ENCODE measurements around the gene TACO1. TPM values are rescaled to one million over a fixed set of nuclear protein-coding genes. Genes with fewer than 3 reads are reported as not detected.

TACO1 gene
- 10 to 100 TPM; 28.2 to 30.4 TPM for total RNA-seq

DNA sequence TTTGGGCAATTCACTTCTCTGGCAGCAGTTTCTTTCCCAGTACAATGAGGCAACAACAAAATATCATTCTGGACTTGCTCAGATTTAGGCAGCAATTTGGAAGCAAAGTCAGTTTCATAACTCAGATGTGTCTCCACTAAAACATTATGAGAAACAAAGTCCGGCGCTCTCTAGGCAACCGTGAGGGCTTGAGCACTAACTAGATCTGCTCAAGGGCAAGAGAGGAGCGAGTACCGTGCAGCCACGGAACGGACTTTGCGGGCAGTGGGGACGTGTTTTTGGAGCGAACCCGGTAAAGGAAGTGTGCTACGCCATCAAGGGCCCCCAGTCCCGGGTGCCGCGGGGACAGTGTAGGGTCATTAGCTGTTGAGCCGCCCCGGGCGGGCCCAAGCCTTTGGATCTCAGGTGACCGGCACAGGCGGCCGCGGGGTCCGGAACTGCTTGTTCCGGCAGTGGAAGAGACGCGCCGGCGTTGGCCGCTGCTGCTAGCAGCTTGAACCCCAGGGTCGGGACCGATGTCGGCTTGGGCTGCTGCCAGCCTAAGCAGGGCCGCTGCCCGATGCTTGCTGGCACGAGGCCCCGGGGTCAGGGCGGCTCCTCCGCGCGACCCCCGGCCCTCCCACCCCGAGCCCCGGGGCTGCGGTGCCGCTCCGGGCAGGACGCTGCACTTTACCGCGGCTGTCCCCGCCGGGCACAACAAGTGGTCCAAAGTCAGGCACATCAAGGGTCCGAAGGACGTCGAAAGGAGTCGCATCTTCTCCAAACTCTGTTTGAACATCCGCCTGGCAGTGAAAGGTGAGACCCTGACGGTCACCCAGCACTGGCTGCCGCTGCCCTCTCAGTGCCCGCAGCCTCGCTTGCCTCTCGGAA is at the start of gene TACO1:
TSS of gene TACO1 (plus strand) at position 327 of the 870 bp plus-strand sequence. CDS start at position 516, 189 bp downstream.
- Mint-ChIP-seq H3K27me3 (no peaks in the 10 kb centered on the region), H3K4me3 (peak within 1 kb of the TSS; percentile 86), H3K27ac (peak within 1 kb of the TSS; percentile 86), H3K9me3 (no peaks in the 10 kb centered on the region), H3K4me1 (ENCODE audit: low read depth) (peaks cover 39% of the 10 kb centered on the region), H3K36me3 (peaks cover 7% of the 10 kb centered on the region)
- DNase-seq = peak; percentile 88
- ChIA-PET POLR2A (interaction anchor here (0.7 to 1.7 kb wide), 7 partner anchors 10 to 123 kb away, joined by 3 to 6 read pairs (median 4); partner anchors contain the start of genes DCAF7 and MAP3K3), CTCF (interaction anchor here (1.2 to 2.9 kb wide), 5 partner anchors 11 to 194 kb away, joined by 3 to 22 read pairs (median 4); partner anchors contain the start of gene MAP3K3)
- intact Hi-C loops (cut with micrococcal nuclease) = loop anchor here (1.0 kb wide), 1 partner anchor 51 kb away; the partner anchor contains the start of gene DCAF7

DNA sequence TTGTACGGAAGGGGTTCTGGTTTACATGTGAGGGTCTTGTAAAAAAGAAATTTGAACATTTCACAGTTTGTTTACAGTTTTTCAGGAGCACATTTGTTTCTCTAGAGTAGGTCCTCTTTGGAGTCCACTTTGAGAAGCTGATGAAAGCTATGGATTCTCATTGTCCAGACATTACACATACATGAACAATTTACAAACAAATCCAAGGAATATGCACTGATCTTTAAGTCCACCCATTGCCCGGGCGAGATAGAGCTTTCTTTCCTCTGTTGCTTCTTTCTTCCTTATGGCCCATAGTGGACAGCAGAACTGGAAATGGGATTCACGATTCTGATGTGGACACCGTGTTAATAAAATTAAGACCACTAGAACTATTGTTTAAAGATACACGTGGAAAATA is 48.5 kb upstream of the TACO1 start:
- ChIA-PET CTCF (interaction anchor here (0.6 to 5.2 kb wide), 8 partner anchors 49 to 225 kb away, joined by 3 to 33 read pairs (median 4); partner anchors contain the start of gene TACO1), POLR2A (interaction anchor here (0.7 to 2.9 kb wide), 4 partner anchors 30 to 148 kb away, joined by 3 to 14 read pairs (median 7); partner anchors contain the start of genes KCNH6 and LIMD2)
- H3K36me3 Mint-ChIP-seq = peaks cover 22% of the 10 kb centered on the region
- peaks cover 48% of the 10 kb centered on the region for H3K4me1 Mint-ChIP-seq (ENCODE audit: low read depth)
- no peaks in the 10 kb centered on the region for H3K27me3 Mint-ChIP-seq
- no peaks in the 10 kb centered on the region for H3K9me3 Mint-ChIP-seq
- intact Hi-C loops (cut with micrococcal nuclease) = loop anchor here (5.0 kb wide), 1 partner anchor 35 kb away; no protein-coding TSS in a partner anchor
- no peak for DNase-seq
- peak overlapping the region; percentile 85 for H3K4me3 Mint-ChIP-seq
- H3K27ac Mint-ChIP-seq = peak overlapping the region; percentile 26

DNA sequence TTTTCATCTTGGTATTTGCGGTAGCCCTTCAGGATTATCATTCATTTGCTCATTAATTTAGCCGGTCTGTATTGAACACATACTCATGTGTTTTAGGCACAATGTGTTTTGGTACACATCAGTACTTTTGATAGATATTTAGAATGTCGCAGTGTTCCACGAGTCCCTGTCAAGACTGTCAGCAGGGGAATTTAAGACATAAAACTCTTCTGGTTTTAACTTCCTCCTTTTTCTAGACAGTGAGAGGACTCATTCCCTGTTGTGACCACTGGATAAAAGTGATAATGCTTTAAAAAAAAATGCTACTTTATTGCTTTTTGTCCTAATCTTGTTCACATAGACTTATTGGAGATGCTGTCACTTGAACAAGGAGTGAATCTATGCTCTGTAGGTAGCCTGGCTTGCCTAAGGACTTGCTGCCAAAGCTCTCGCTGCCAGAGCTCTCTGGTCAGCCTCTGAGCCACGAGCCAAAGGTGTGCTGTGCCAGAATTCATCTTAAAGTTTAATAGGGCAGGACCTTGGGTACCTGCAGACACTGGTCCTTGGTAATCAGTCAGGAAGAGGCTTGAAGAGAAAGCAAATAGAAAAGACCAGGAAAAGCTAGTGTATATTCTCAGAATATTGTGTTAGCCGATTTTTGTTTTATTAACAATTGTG is 45.1 kb upstream of the TACO1 start:
- H3K36me3 Mint-ChIP-seq = peaks cover 19% of the 10 kb centered on the region
- no peaks in the 10 kb centered on the region for H3K9me3 Mint-ChIP-seq
- peaks cover 61% of the 10 kb centered on the region for H3K4me1 Mint-ChIP-seq (ENCODE audit: low read depth)
- no peaks in the 10 kb centered on the region for H3K27me3 Mint-ChIP-seq
- DNase-seq = no peak
- CTCF ChIA-PET = no interaction called here
- H3K4me3 Mint-ChIP-seq = no peak overlapping the region
- no peak overlapping the region for H3K27ac Mint-ChIP-seq
- POLR2A ChIA-PET = no interaction called here
- intact Hi-C loops (cut with micrococcal nuclease) = no loop called here

DNA sequence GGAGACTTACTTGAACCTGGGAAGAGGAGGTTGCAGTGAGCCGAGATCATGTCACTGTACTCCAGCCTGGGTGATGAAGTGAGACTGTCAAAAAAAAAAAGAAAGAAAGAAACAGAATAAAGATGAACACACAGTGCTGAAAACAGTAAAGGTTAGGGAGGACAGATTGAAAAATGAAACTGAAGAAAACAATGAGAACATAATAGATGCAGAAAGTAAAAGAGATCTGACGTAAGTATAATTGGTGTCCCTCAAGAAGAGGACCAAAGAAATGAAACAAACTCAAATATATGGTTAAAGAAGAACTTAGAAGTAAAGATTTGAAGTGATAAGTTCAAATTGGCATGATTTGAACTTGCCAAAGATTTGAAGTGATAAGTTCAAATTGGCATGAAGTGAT is 43.3 kb upstream of the TACO1 start:
- Mint-ChIP-seq H3K4me1 (ENCODE audit: low read depth) (peaks cover 67% of the 10 kb centered on the region), H3K4me3 (no peak overlapping the region), H3K27ac (no peak overlapping the region), H3K9me3 (no peaks in the 10 kb centered on the region), H3K36me3 (peaks cover 15% of the 10 kb centered on the region), H3K27me3 (no peaks in the 10 kb centered on the region)
- ChIA-PET POLR2A (no interaction called here), CTCF (no interaction called here)
- intact Hi-C loops (cut with micrococcal nuclease) = no loop called here
- no peak for DNase-seq

DNA sequence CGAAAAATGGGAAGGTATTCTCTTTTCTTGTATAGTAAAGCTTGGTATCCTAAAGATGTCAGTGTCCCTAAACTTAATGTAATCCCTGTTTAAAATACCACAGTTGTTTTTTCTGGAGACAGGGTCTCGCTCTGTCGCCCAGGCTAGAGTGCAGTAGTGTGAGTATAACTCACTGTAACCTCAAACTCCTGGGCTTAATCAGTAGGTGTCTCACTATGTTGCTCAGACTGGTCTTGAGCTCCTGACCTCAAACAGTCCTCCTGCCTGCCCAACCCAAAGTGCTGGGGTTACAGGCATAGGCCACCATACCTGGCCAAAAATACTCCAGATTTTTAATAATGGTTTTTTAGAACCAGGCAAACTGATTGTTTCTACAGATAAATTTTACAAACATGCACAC is 42.3 kb upstream of the TACO1 start:
- Mint-ChIP-seq H3K27ac (peak overlapping the region; percentile 45), H3K4me3 (no peak overlapping the region), H3K4me1 (ENCODE audit: low read depth) (peaks cover 63% of the 10 kb centered on the region), H3K27me3 (no peaks in the 10 kb centered on the region), H3K9me3 (no peaks in the 10 kb centered on the region), H3K36me3 (peaks cover 12% of the 10 kb centered on the region)
- ChIA-PET CTCF (interaction anchor here (0.8 kb wide), 1 partner anchor 152 kb away, joined by 3 read pairs; no protein-coding TSS in a partner anchor), POLR2A (no interaction called here)
- no peak for DNase-seq
- intact Hi-C loops (cut with micrococcal nuclease) = no loop called here

DNA sequence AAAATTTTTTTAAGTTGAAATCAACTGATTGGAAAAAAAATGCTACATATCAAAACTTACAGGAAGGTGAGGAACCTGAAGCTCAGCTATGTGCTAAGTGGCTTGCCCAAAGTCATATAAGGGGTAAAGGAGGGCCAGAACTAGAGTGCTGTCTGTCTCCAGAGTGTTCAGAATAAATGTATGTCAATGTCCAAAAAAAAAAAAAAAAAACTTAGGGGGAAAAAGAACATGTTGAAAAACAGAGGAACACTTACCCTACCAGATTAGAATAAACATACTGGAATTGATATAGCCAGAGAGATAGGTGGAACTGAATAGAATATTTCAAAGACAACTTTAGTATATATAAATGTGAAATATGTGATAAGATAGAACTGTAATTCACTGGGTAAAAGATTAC is 38.9 kb upstream of the TACO1 start:
- intact Hi-C loops (cut with micrococcal nuclease) = no loop called here
- ChIA-PET CTCF (no interaction called here), POLR2A (no interaction called here)
- Mint-ChIP-seq H3K36me3 (peaks cover 6% of the 10 kb centered on the region), H3K27me3 (no peaks in the 10 kb centered on the region), H3K4me1 (ENCODE audit: low read depth) (peaks cover 43% of the 10 kb centered on the region), H3K9me3 (no peaks in the 10 kb centered on the region), H3K4me3 (no peak overlapping the region), H3K27ac (no peak overlapping the region)
- DNase-seq = no peak

DNA sequence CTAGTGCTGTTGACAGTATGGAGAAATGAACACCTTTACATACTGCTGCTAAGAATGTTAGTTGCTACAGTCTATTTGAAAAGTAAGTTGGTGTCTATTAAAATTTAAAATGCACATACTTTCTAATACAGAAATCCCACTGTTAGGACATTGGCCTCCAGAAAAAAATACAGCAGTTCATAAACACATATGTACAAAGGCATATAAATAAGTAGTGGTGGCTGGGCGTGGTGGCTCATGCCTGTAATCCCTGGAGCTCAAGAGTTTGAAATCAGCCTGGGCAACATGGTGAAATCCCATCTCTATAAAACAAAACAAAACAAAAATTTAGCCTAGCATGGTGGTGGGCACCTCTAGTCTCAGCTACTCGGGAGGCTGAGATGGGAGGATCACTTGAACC is 37.4 kb upstream of the TACO1 start:
- H3K36me3 Mint-ChIP-seq = no peaks in the 10 kb centered on the region
- intact Hi-C loops (cut with micrococcal nuclease) = no loop called here
- peaks cover 30% of the 10 kb centered on the region for H3K4me1 Mint-ChIP-seq (ENCODE audit: low read depth)
- H3K4me3 Mint-ChIP-seq = no peak overlapping the region
- H3K27me3 Mint-ChIP-seq = no peaks in the 10 kb centered on the region
- no peaks in the 10 kb centered on the region for H3K9me3 Mint-ChIP-seq
- H3K27ac Mint-ChIP-seq = no peak overlapping the region
- no peak for DNase-seq
- ChIA-PET POLR2A (no interaction called here), CTCF (no interaction called here)

DNA sequence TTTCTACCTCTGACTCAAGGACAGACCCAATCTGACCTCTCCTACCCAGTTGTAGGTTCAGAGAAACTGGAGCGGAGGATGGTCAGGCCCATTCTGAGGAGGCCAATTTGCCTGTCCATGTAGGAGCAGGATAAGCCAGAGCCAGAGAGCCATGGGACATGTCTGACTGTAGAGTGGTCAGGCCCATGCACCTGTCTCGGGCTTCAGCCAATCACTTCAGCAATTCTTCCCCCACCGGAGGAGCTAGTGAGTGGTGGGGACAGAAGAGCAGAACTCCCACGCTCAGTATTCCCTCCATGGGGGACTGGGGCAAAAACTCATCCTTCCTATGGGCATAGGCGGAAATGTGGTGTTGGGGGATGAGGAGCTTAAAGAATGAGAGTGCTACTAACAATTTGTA is 36.1 kb upstream of the TACO1 start:
- Mint-ChIP-seq H3K4me1 (ENCODE audit: low read depth) (peaks cover 40% of the 10 kb centered on the region), H3K27me3 (no peaks in the 10 kb centered on the region), H3K36me3 (no peaks in the 10 kb centered on the region), H3K4me3 (no peak overlapping the region), H3K9me3 (no peaks in the 10 kb centered on the region), H3K27ac (no peak overlapping the region)
- ChIA-PET CTCF (no interaction called here), POLR2A (no interaction called here)
- intact Hi-C loops (cut with micrococcal nuclease) = no loop called here
- no peak for DNase-seq

DNA sequence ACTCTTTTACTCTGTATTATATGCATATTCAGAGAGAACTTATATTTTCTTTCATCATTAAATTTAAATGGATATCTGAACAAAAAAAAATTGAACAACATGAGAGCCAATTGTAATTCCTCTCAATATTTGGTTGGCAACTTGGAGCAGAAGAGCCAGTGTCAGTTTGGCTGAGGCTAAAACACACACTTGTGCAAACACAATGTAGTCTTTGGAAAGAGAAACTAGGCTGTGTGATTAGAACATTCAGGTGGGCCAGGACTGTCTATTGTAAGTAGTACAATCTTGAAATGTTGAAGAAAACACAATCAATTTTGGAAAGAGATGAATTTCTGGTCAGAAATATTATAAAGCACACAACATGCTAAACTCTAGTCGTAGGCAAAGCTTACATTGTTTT is 33.5 kb upstream of the TACO1 start:
- no peak overlapping the region for H3K4me3 Mint-ChIP-seq
- CTCF ChIA-PET = no interaction called here
- DNase-seq = no peak
- intact Hi-C loops (cut with micrococcal nuclease) = no loop called here
- no peaks in the 10 kb centered on the region for H3K27me3 Mint-ChIP-seq
- peaks cover 5% of the 10 kb centered on the region for H3K36me3 Mint-ChIP-seq
- POLR2A ChIA-PET = no interaction called here
- peaks cover 46% of the 10 kb centered on the region for H3K4me1 Mint-ChIP-seq (ENCODE audit: low read depth)
- no peaks in the 10 kb centered on the region for H3K9me3 Mint-ChIP-seq
- H3K27ac Mint-ChIP-seq = no peak overlapping the region

DNA sequence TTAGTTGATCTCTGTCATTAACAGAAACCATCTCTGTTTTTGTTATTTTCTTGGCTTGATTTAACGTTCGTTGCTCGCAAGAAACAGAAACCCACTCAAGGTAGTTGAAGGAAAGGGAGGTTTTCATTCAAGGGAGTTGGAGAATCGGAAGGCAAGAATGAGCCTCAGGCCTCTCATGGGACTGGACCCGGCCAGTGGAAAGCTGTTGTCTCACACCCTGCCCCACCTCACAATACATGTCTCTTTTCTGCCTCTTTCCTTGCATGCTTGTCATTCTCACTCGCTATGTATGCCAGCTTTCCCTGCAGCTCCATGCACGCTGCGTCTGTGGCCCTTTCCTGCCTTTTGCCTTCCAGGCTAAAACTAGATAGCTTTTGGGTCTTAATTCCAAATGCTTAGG is 32.1 kb upstream of the TACO1 start:
- CTCF ChIA-PET = interaction anchor here (0.6 to 2.1 kb wide), 2 partner anchors 8 to 10 kb away, joined by 4 to 5 read pairs; no protein-coding TSS in a partner anchor

DNA sequence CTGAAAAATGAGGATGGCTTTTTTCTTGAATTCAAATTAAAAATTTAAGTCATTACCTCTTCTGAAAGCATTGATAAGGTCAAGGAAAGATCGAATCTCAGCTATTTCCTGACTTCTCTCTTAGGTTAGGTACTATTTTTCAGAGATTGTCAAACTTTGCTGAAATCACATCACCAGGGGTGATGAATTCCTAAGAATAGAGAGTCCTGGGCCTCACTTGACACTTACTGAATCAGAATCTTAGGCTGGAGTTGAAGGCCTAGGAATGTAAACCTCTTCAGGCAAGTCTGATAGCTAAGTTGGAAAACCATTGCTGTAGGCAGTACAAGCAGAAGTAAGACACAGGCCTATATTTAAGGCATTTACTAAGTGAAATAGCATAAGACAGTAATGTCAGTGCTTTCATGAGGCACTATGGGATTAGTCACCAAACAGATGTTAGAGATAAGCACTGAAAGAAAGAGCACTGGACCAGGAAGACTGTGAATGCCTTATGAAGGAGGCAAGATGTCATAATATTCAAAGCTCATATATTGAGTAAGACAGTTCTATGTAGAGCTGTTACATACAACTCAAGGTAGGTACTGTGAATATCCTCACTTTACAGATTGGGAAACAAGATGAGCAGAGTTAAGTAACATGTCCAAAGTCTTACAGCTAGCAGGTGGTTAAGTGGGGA is 28.9 kb upstream of the TACO1 start:
- H3K4me3 Mint-ChIP-seq = no peak overlapping the region
- intact Hi-C loops (cut with micrococcal nuclease) = no loop called here
- no peak for DNase-seq
- peak overlapping the region; percentile 55 for H3K27ac Mint-ChIP-seq
- ChIA-PET CTCF (interaction anchor here (0.7 to 1.0 kb wide), 3 partner anchors 40 to 129 kb away, joined by 3 to 8 read pairs (median 3); no protein-coding TSS in a partner anchor), POLR2A (no interaction called here)
- peaks cover 7% of the 10 kb centered on the region for H3K36me3 Mint-ChIP-seq
- H3K4me1 Mint-ChIP-seq (ENCODE audit: low read depth) = peaks cover 43% of the 10 kb centered on the region
- no peaks in the 10 kb centered on the region for H3K27me3 Mint-ChIP-seq
- no peaks in the 10 kb centered on the region for H3K9me3 Mint-ChIP-seq

More for the DNA sequence above, 32.1 kb upstream of the TACO1 start:
- intact Hi-C loops (cut with micrococcal nuclease) = no loop called here
- POLR2A ChIA-PET = interaction anchor here (1.1 kb wide), 1 partner anchor 17 kb away, joined by 4 read pairs; no protein-coding TSS in a partner anchor
- Mint-ChIP-seq H3K4me1 (ENCODE audit: low read depth) (peaks cover 42% of the 10 kb centered on the region), H3K27ac (no peak overlapping the region), H3K4me3 (no peak overlapping the region), H3K36me3 (peaks cover 5% of the 10 kb centered on the region), H3K9me3 (no peaks in the 10 kb centered on the region), H3K27me3 (no peaks in the 10 kb centered on the region)
- no peak for DNase-seq

DNA sequence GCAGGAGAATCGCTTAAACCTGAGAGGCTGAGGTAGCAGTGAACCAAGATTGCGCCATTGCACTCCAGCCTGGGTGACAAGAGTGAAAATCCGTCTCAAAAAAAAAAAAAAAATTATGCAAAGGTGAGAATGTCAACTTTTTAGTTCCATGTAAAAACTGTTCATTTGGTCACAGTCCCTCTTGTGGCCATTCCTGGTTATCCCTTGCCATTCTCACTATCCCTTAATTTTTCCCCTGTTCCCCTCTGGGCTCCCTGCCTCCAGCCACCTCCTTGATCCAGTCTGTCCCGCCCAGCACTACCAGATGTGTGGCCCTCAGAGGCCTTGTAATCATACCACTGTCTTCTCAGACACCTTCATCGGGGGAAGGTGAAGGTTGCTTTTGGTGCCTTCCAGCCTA is 27.1 kb upstream of the TACO1 start:
- H3K36me3 Mint-ChIP-seq = peaks cover 7% of the 10 kb centered on the region
- CTCF ChIA-PET = interaction anchor here (0.7 kb wide), 1 partner anchor 146 kb away, joined by 3 read pairs; no protein-coding TSS in a partner anchor

More for the DNA sequence above, 27.1 kb upstream of the TACO1 start:
- no peak for DNase-seq
- POLR2A ChIA-PET = no interaction called here
- Mint-ChIP-seq H3K27ac (no peak overlapping the region), H3K4me3 (no peak overlapping the region), H3K27me3 (no peaks in the 10 kb centered on the region), H3K9me3 (no peaks in the 10 kb centered on the region), H3K4me1 (ENCODE audit: low read depth) (peaks cover 42% of the 10 kb centered on the region)
- intact Hi-C loops (cut with micrococcal nuclease) = no loop called here
